H1 (cell line): ENCODE measurements around the gene ARHGEF4. TPM values are rescaled to one million over a fixed set of nuclear protein-coding genes. Genes with fewer than 3 reads are reported as not detected.

Experiments used
- CTCF ChIA-PET: fragments of 300-600 bp; sonication (Branson Sonifier 250); formaldehyde crosslinking; loops from one replicate; lab custom pipeline; 2021; ENCODE audit not compliant: partially characterized antibody; lab: Charles Lee
- POLR2A ChIA-PET: fragments of 300-600 bp; sonication (Branson Sonifier 250); formaldehyde crosslinking; loops from one replicate; lab custom pipeline; 2021; ENCODE audit warnings: inconsistent platforms; ENCODE audit not compliant: partially characterized antibody; lab: Charles Lee
- DNase-seq, 2 experiments: peaks; one replicate each; pipeline versions ENCODE4 v3.0.0 to v3.0.0-alpha.2; 2010 to 2022; ENCODE audit warnings: low spot score in 2 of 2, low read depth in 1 of 2, mixed read lengths in 1 of 2
- FAIRE-seq: peaks from 2 replicates; lab custom pipeline; 2011; peaks lifted over from hg19 to GRCh38; lab: Jason Lieb, UNC
- H2AFZ ChIP-seq: 2 replicates; pipeline ENCODE4 v1.8.1; 2012; ENCODE audit warnings: low read length, inconsistent platforms
- H2AK5ac ChIP-seq: 2 replicates; pipeline ENCODE4 v1.6.1; 2013; ENCODE audit warnings: low read depth, low read length
- H2BK120ac ChIP-seq: replicated peaks from 2 replicates; pipeline ENCODE3; 2013; ENCODE audit warnings: low read depth, low read length, inconsistent platforms
- H2BK12ac ChIP-seq: 2 replicates; pipeline ENCODE4 v1.6.1; 2013; ENCODE audit warnings: low read depth, low read length
- H2BK15ac ChIP-seq: 2 replicates; pipeline ENCODE4 v1.6.1; 2013; ENCODE audit warnings: low read length
- H2BK20ac ChIP-seq: 2 replicates; pipeline ENCODE4 v1.6.1; 2013; ENCODE audit warnings: low read length
- H2BK5ac ChIP-seq: 2 replicates; pipeline ENCODE4 v1.6.1; 2013; ENCODE audit warnings: low read depth, low read length
- H3K14ac ChIP-seq: 2 replicates; pipeline ENCODE4 v1.6.1; 2013; ENCODE audit warnings: inconsistent platforms; ENCODE audit not compliant: insufficient read length
- H3K18ac ChIP-seq: 2 replicates; pipeline ENCODE4 v1.6.1; 2013; ENCODE audit warnings: low read length; ENCODE audit errors: extremely low read depth
- H3K23ac ChIP-seq: 2 replicates; pipeline ENCODE4 v1.6.1; 2013; ENCODE audit warnings: inconsistent platforms; ENCODE audit not compliant: insufficient read length
- H3K23me2 ChIP-seq: 2 replicates; pipeline ENCODE4 v1.6.1; 2013; ENCODE audit warnings: low read depth, low read length
- H3K27ac ChIP-seq: 2 replicates; pipeline ENCODE4 v1.6.1; 2011; ENCODE audit warnings: low read depth, low read length, inconsistent platforms
- H3K27me3 ChIP-seq, 4 experiments: replicated peaks in 1 of 4; 1 replicate in 1 of 4; 2 replicates in 3 of 4; pipeline versions ENCODE4 v1.6.1 to v1.8.1; 2011 to 2013; ENCODE audit warnings: low read length in 3 of 4, mild to moderate bottlenecking in 3 of 4, inconsistent platforms in 2 of 4, mixed read lengths in 2 of 4, moderate library complexity in 1 of 4; ENCODE audit not compliant: control insufficient read depth in 3 of 4, insufficient read depth in 3 of 4; ENCODE audit errors: extremely low read depth in 1 of 4
- H3K36me3 ChIP-seq, 4 experiments: 2 replicates each; pipeline versions ENCODE4 v1.6.1 to v1.8.1; 2011 to 2013; ENCODE audit warnings: mild to moderate bottlenecking in 4 of 4, low read length in 3 of 4, moderate library complexity in 2 of 4, control low read depth in 1 of 4, inconsistent platforms in 1 of 4; ENCODE audit not compliant: insufficient read depth in 4 of 4, control insufficient read depth in 2 of 4
- H3K4ac ChIP-seq: replicated peaks from 2 replicates; pipeline ENCODE3; 2013; ENCODE audit warnings: low read length, low read depth, mixed read lengths, inconsistent platforms; ENCODE audit not compliant: insufficient read length
- H3K4me1 ChIP-seq, 4 experiments: replicated peaks in 1 of 4; 1 replicate in 1 of 4; 2 replicates in 3 of 4; pipeline versions ENCODE4 v1.6.1 to v1.8.1; 2011 to 2013; ENCODE audit warnings: low read length in 3 of 4, inconsistent platforms in 2 of 4, mixed read lengths in 1 of 4; ENCODE audit not compliant: insufficient read depth in 4 of 4, control insufficient read depth in 3 of 4
- H3K4me2 ChIP-seq, 2 experiments: 2 replicates each; pipeline versions ENCODE4 v1.6.1 to v1.8.1; 2011 to 2013; ENCODE audit warnings: low read depth in 2 of 2, low read length in 2 of 2, control low read depth in 1 of 2, inconsistent platforms in 1 of 2, mild to moderate bottlenecking in 1 of 2; ENCODE audit not compliant: insufficient read depth in 1 of 2
- H3K4me3 ChIP-seq, 4 experiments: fragments of 200-600, 300-600 bp in 1 of 4; sonication (generic), shearing (Covaris generic), sonication (Bioruptor Twin) in 1 of 4; 2 replicates each; pipeline versions ENCODE4 v1.5.1 to v1.8.1; 2011 to 2016; ENCODE audit warnings: low read length in 4 of 4, low read depth in 3 of 4, control low read depth in 2 of 4, inconsistent platforms in 2 of 4, mild to moderate bottlenecking in 2 of 4, mixed read lengths in 1 of 4, moderate library complexity in 1 of 4; ENCODE audit not compliant: insufficient read depth in 2 of 4; ENCODE audit errors: extremely low read depth in 1 of 4
- H3K56ac ChIP-seq: replicated peaks from 2 replicates; pipeline ENCODE3; 2013; ENCODE audit warnings: low read depth, mild to moderate bottlenecking, mixed read lengths, low read length, inconsistent platforms; ENCODE audit not compliant: insufficient read length
- H3K79me1 ChIP-seq: 2 replicates; pipeline ENCODE4 v1.6.1; 2013; ENCODE audit warnings: low read depth, low read length, control low read depth
- H3K79me2 ChIP-seq, 2 experiments: 2 replicates each; pipeline versions ENCODE4 v1.6.1 to v1.8.1; 2012 to 2013; ENCODE audit warnings: low read length in 2 of 2, mild to moderate bottlenecking in 2 of 2, inconsistent platforms in 1 of 2; ENCODE audit not compliant: insufficient read depth in 2 of 2, control insufficient read depth in 1 of 2
- H3K9ac ChIP-seq, 4 experiments: replicated peaks in 1 of 4; 1 replicate in 1 of 4; 2 replicates in 3 of 4; pipeline versions ENCODE4 v1.6.1 to v1.8.1; 2011 to 2013; ENCODE audit warnings: low read depth in 3 of 4, low read length in 3 of 4, control low read depth in 2 of 4, mild to moderate bottlenecking in 2 of 4, moderate library complexity in 2 of 4, inconsistent platforms in 1 of 4; ENCODE audit errors: extremely low read depth in 1 of 4
- H3K9me3 ChIP-seq, 2 experiments: 2 replicates each; pipeline versions ENCODE4 v1.6.1 to v1.8.1; 2012 to 2013; ENCODE audit warnings: mild to moderate bottlenecking in 2 of 2, moderate library complexity in 2 of 2, control low read depth in 1 of 2, inconsistent platforms in 1 of 2, low read depth in 1 of 2, low read length in 1 of 2, mixed read lengths in 1 of 2; ENCODE audit not compliant: insufficient read depth in 2 of 2
- H4K20me1 ChIP-seq, 2 experiments: replicated peaks in 1 of 2; 2 replicates each; pipeline versions ENCODE3 to v1.8.1; 2011 to 2013; ENCODE audit warnings: inconsistent platforms in 2 of 2, low read length in 2 of 2, mild to moderate bottlenecking in 1 of 2; ENCODE audit not compliant: insufficient read depth in 2 of 2, control insufficient read depth in 1 of 2
- H4K5ac ChIP-seq: 2 replicates; pipeline ENCODE4 v1.6.1; 2013; ENCODE audit warnings: low read length, low read depth, mixed read lengths, inconsistent platforms; ENCODE audit not compliant: insufficient read length
- H4K8ac ChIP-seq: 2 replicates; pipeline ENCODE4 v1.8.0; 2013; ENCODE audit warnings: mild to moderate bottlenecking, moderate library complexity, low read length, inconsistent platforms; ENCODE audit not compliant: insufficient read depth; ENCODE audit errors: extremely low read depth
- H4K91ac ChIP-seq: replicated peaks from 2 replicates; pipeline ENCODE3; 2013; ENCODE audit warnings: low read length, mixed read lengths, inconsistent platforms; ENCODE audit not compliant: insufficient read length
- CBX8 ChIP-seq: fragments of 300-800, 300-1000 bp; sonication (generic); IDR thresholded peaks from 2 replicates; pipeline ENCODE4 v1.7.1; 2016; ENCODE audit warnings: low read depth, low read length, borderline replicate concordance
- CTBP2 ChIP-seq: IDR thresholded peaks from 2 replicates; pipeline ENCODE4 v1.7.0; 2011; ENCODE audit warnings: borderline replicate concordance, mild to moderate bottlenecking, moderate library complexity, mixed read lengths, low read length; ENCODE audit not compliant: insufficient read depth, insufficient read length
- EZH2 ChIP-seq: fragments of 200-600 bp; sonication (generic); IDR thresholded peaks from 2 replicates; pipeline ENCODE4 v1.7.1; 2012; ENCODE audit warnings: low read depth, mild to moderate bottlenecking, moderate library complexity, low read length, inconsistent platforms; ENCODE audit not compliant: severe bottlenecking
- HDAC2 ChIP-seq, 2 experiments: fragments of 300-600 bp in 1 of 2; sonication (generic) in 1 of 2; IDR thresholded peaks; 2 replicates each; pipeline ENCODE4 v1.6.1; 2011 to 2012; ENCODE audit warnings: low read depth in 2 of 2, low read length in 2 of 2, mild to moderate bottlenecking in 2 of 2, moderate library complexity in 2 of 2, borderline replicate concordance in 1 of 2, inconsistent platforms in 1 of 2
- KDM1A ChIP-seq: fragments of 200-600, 300-600 bp; sonication (generic); IDR thresholded peaks from 2 replicates; pipeline ENCODE4 v1.7.1; 2016; ENCODE audit warnings: mild to moderate bottlenecking, low read length, borderline replicate concordance
- NANOG ChIP-seq: IDR thresholded peaks from 2 replicates; pipeline ENCODE4 v1.6.1; 2011; ENCODE audit warnings: low read length, low read depth, mild to moderate bottlenecking, inconsistent platforms; ENCODE audit not compliant: insufficient read depth, poor library complexity, severe bottlenecking
- NRF1 ChIP-seq: IDR thresholded peaks from 2 replicates; pipeline ENCODE4 v1.6.1; 2011; ENCODE audit warnings: mild to moderate bottlenecking, low read depth, low read length, improper control_type of control experiment
- RBBP5 ChIP-seq: IDR thresholded peaks from 2 replicates; pipeline ENCODE4 v1.7.1; 2012; ENCODE audit warnings: low read depth, mild to moderate bottlenecking, inconsistent platforms, low read length, moderate library complexity, borderline replicate concordance
- RXRA ChIP-seq: IDR thresholded peaks from 2 replicates; pipeline ENCODE4 v1.6.1; 2011; ENCODE audit warnings: low read depth, mild to moderate bottlenecking, low read length, moderate library complexity; ENCODE audit not compliant: insufficient read depth
- SP4 ChIP-seq: IDR thresholded peaks from 2 replicates; pipeline ENCODE4 v1.6.1; 2012; ENCODE audit warnings: low read length, inconsistent platforms
- TCF12 ChIP-seq: IDR thresholded peaks from 2 replicates; pipeline ENCODE4 v1.6.1; 2011; ENCODE audit warnings: low read depth, mild to moderate bottlenecking, low read length
- WGBS, 2 experiments: shearing (Covaris generic) in 1 of 2; methylation state at CpG; one replicate each; pipeline versions ENCODE4 v1.1.6 to v1.1.7; 2013 to 2015; ENCODE audit warnings: low lambda C conversion rate in 2 of 2, mixed read lengths in 2 of 2, inconsistent platforms in 1 of 2, low coverage in 1 of 2, missing lambda C conversion rate in 1 of 2; ENCODE audit not compliant: insufficient replicate concordance in 2 of 2, insufficient coverage in 1 of 2, insufficient read length in 1 of 2; ENCODE audit errors: extremely low coverage in 1 of 2, missing lambda C conversion rate in 1 of 2; 5-methylcytosine and 5-hydroxymethylcytosine counted together
- polyA plus RNA-seq, 7 experiments: library from polyadenylated mRNA; depleted of rRNA in 3 of 7; stranded (reverse) in 5 of 7; unstranded in 2 of 7; fragments of >200 nt in 5 of 7; fragments of 200-250 nt in 2 of 7; gene quantifications; 1 replicate in 5 of 7; 2 replicates in 1 of 7; 4 replicates in 1 of 7; pipeline versions ENCODE4 v1.2.1 to v1.2.3, GENCODE V29; 2011 to 2013; ENCODE audit warnings: missing spikeins in 2 of 7, mixed read lengths in 2 of 7
- total RNA-seq: library from RNA; stranded (reverse); fragmentation: NEBNext Ultra II Directional; extraction: Animal tissue kit (Norgen Biotek cat#: 25700); gene quantifications from 2 replicates; pipeline ENCODE4 v1.2.1, GENCODE V29; 2021

Gene ARHGEF4
- total and polyA plus RNA-seq, 2 of the 8 experiments (the other 6 are each of a cell fraction or from before 2014, with no cell fraction given), result 10.6 to 14.6 TPM

DNA sequence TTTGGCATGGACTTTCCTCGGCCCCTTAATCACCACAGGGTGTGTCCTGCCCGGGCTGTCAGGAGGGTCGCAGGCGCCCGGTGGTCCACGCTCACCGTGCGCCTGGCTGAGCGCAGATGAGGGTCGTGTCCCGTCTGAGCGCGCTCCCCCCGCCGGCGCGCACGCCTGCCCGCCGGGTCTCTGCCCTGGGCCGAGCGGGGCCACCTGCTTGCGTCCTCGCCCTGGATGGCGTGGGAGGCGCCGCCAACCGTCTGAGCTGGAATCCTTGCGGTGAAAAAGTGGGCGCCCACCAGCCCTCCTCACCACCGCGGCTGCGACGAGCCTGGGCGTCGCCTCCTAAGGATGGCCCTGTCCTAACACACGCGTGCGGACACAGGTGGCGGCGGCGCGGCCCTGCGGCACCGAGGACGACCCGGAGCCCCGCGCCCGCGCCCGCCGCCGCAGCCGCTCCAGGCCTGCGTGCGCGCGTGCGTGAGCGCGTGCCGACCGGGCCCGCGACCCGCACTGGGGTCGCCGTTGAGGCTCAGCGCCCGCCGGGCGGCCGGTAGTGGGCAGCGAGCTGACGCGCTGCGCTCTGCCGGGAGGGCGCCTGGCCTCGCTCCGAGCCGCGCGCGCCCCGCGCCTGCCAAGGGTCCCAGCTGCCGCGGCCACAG lies 126.6 kb downstream of the ARHGEF4 start:
- no peak overlapping the region for H2BK12ac ChIP-seq
- no peak overlapping the region; the same call in 1 of the 2 replicates for H3K18ac ChIP-seq
- H3K79me1 ChIP-seq, result no peaks in the 10 kb centered on the region
- no peak overlapping the region for H3K23ac ChIP-seq
- H4K5ac ChIP-seq, result no peak overlapping the region
- no peak overlapping the region for H3K4ac ChIP-seq
- no peaks in the 10 kb centered on the region for H3K79me2 ChIP-seq
- no peaks in the 10 kb centered on the region; a peak in 1 of 8 replicates for H3K36me3 ChIP-seq
- peaks cover 22 to 43% (median 27%) of the 10 kb centered on the region in 4 experiments for H3K4me1 ChIP-seq
- no peak overlapping the region for H2AFZ ChIP-seq
- 3% methylated on average over 47 of the region's 90 CpGs; no CpG with 5 or more reads in 1 of the 2 experiments for WGBS, 2 experiments
- peak overlapping the region; percentile 26 to 59 (median 28) for H3K4me3 ChIP-seq
- no peaks in the 10 kb centered on the region for H3K9me3 ChIP-seq
- H2BK5ac ChIP-seq, result no peak overlapping the region
- H2BK20ac ChIP-seq, result no peak overlapping the region
- peaks cover 0 to 9% of the 10 kb centered on the region in 2 experiments for H4K20me1 ChIP-seq
- no peak overlapping the region for H3K9ac ChIP-seq
- no peak overlapping the region for H3K56ac ChIP-seq
- CTCF ChIA-PET, result interaction anchor here (1.2 to 1.8 kb wide), 8 partner anchors 11 to 202 kb away, joined by 3 to 8 read pairs (median 4); no protein-coding TSS in a partner anchor
- H3K27ac ChIP-seq, result no peak overlapping the region
- H2BK120ac ChIP-seq, result no peak overlapping the region
- peaks cover 24 to 52% (median 46%) of the 10 kb centered on the region in 4 experiments for H3K27me3 ChIP-seq
- peaks cover 9% of the 10 kb centered on the region; the same call in 1 of the 2 replicates for H3K23me2 ChIP-seq
- no peak for FAIRE-seq
- H4K91ac ChIP-seq, result no peak overlapping the region
- H2AK5ac ChIP-seq, result no peak overlapping the region
- peak overlapping the region; percentile 73 to 95 for H3K4me2 ChIP-seq
- H3K14ac ChIP-seq, result no peak overlapping the region
- H2BK15ac ChIP-seq, result no peak overlapping the region
- DNase-seq, result peak in 1 of 2 experiments; percentile 56
- peak overlapping the region; percentile 57 for H4K8ac ChIP-seq
- POLR2A ChIA-PET, result no interaction called here
- TF ChIP-seq CTBP2, result no peak
- TF ChIP-seq NANOG, result no peak
- peak; percentile 75 for TF ChIP-seq EZH2
- no peak for TF ChIP-seq RXRA
- TF ChIP-seq HDAC2 (IDR thresholded peaks at IDR 0.05; ENCODE audit: borderline replicate concordance in 1 of 2, low read depth in 2 of 2, low read length in 2 of 2), result no peak
- no peak for TF ChIP-seq RBBP5
- no peak for TF ChIP-seq SP4
- TF ChIP-seq TCF12, result no peak
- no peak for TF ChIP-seq CBX8
- TF ChIP-seq KDM1A, result no peak
- TF ChIP-seq NRF1, result no peak
